HG03457 (cell line): ENCODE data around the gene SRSF3.
"Not testable (repeated sequence)": the region's sequence is repeated elsewhere in the genome, so short reads cannot be mapped to it uniquely, and the experiment has no call there.

Experiments
- ATAC-seq: cut with Tn5 transposase; IDR thresholded peaks from one replicate; pipeline ENCODE4 v1.9.1; 2021; ENCODE audit warnings: moderate number of reproducible peaks; ENCODE audit not compliant: unreplicated experiment

The SRSF3 gene

GRCh38 chr6:36594029-36594815, at the start of gene SRSF3:
Gene SRSF3, plus strand, starts transcription at chr6:36594362. Its CDS starts 2,401 bp downstream, at chr6:36596763.
- ATAC-seq = peak; percentile 70

DNA sequence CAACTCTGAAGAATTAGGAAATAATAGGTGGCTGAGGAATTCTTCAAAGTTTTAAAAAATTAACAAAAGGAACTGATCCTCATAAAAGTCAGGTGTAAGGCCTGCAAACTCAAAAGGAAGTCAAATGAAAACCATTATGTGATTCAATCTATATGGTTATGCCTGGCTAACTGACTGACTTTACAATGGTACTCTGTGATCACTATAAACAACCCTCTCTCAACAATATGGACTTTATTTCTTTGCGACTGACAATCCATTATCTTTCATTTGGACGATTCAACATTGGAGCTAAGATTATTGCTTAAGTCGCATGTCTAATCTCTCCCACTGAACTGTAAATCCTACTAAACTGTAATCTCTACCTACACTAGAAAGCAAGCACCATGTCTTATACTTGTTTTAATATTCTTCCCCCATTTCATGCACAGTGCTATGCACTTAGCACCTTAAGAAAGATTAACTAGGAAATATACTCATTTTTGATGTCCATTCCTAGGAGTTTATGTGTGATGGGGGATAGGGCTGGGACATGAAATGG, 48.3 kb upstream of the SRSF3 start:
- no peak for ATAC-seq

DNA sequence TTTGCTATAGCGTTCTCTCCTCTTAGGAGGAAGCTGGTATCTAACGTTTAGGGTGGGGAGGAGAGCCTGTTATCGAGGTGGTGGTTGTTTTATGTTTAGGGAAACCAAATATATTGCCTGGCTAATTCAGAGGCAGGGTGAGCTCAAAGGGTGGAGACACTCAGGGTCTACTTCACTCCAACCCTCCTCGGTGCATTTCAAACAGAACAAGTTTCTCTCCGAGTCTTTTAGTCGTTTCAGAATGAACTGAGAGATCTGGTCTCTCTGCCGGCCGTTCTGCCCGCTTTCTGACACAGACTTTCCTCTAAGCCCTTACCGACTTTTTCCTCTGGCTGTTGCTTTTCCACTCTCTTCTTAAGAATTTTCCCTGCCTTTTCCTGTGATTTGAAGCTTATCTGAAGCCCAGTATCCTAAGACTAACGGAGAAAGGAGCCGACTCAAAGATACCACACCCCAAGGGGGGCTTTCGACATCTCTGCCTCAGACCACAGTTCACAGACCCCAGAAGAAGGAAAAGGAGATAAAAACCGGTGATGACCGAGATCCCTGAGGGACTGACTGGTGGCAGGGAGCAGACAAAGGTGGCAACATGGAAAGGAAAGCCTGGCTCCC, 47.7 kb upstream of the SRSF3 start:
- peak; percentile 19 for ATAC-seq

GRCh38 chr6:36546920-36547645, 47.1 kb upstream of the SRSF3 start, which contains the start of gene STK38:
Gene STK38, minus strand, starts transcription at chr6:36547479. Its CDS starts 7,277 bp downstream, at chr6:36540202.
- peak; percentile 53 for ATAC-seq

DNA sequence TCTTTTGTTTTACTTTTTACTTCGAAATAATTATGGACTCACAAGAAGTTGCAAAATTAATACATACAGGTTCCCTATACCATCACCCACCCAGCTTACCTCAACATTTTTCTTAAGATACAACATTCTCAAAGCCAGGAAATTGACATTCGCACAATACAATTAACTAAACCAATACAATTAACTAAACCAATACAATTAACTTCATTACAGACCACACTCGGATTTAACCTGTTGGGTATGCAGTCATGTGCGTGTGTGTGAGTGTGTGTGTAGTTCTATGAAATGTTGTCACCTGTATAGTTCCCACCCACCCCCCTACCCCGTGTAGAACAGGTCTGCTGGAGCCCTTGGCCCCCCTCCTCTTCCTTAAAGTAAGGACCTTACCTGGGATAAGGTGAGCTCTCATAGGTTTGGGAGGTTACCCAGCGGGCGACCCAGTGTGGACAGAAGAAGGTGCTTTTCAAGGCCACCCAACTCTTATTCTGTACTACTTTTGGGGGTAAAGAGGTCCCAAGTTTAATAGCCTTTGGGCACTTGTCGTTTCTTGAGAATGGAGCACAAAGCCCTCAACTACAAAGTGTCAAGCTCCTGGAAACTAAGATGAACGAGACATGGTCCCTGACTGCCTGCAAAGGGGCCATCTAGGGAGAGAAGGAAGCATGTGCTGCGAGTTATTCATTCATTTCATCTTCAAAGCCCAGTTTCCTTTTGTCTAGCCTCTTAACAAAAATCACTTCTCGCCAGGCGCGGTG, 46.3 kb upstream of the SRSF3 start:
- no peak for ATAC-seq

DNA sequence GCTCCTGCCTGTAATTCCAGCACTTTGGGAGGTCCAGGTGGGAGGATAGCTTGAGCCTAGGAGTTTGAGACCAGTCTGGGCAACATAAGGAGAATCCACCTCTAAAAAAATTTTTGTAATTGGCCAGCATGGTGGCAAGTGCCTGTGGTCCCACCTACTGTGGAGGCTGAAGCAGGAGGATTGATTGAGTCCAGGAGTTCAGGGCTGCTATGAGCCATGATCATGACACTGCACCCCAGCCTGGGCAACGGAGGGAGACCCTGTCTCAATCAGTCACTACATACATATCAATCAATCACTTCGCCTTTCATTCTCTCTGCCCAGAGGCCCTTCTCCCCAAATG, 45.8 kb upstream of the SRSF3 start:
- ATAC-seq = no peak

DNA sequence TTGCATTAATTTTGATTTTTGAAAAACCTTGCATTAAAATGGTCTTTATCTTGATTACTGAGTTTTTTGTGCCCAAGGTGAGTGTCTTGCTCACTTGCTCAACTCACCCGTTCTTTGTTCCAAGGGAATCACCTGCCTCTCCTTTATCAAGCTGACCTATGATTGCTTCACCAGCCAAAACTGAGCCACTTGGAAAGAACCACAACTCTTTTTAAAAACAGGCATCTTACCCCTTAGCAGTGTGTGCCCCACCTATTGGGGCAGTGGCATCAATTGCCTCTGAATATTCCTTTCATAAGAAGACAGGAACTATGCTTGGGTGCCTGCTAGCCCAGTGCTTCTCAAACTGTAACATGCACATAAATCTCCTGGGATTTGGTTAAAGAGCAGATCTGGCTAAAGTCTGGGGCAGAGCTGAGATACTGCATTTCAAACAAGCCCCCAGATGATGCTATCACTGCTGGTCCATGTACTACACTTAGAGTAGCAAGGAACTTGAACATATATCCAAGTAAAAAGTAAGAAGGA, 43.6 kb upstream of the SRSF3 start:
- no peak for ATAC-seq

GRCh38 chr6:36555750-36556252, 38.4 kb upstream of the SRSF3 start:
- ATAC-seq = no peak

DNA sequence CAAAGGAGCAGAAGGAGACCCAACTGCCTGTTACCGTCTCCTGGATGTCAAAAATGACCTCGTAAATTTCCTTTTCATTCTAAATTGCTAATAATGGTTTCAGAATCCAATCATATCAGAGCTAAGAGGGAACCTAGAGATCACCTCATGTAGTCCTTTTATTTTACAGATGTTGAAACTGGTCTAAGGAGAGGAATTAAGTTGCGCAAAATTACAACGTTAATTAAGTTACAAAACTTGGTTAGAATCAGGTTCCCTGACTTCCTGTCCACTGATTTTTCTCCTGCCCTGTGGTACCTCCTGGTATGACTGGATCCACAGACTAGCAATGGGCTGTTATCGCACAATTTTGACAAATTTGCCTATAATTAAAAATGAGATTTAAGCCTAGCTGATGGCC, 37.9 kb upstream of the SRSF3 start:
- no peak for ATAC-seq

DNA sequence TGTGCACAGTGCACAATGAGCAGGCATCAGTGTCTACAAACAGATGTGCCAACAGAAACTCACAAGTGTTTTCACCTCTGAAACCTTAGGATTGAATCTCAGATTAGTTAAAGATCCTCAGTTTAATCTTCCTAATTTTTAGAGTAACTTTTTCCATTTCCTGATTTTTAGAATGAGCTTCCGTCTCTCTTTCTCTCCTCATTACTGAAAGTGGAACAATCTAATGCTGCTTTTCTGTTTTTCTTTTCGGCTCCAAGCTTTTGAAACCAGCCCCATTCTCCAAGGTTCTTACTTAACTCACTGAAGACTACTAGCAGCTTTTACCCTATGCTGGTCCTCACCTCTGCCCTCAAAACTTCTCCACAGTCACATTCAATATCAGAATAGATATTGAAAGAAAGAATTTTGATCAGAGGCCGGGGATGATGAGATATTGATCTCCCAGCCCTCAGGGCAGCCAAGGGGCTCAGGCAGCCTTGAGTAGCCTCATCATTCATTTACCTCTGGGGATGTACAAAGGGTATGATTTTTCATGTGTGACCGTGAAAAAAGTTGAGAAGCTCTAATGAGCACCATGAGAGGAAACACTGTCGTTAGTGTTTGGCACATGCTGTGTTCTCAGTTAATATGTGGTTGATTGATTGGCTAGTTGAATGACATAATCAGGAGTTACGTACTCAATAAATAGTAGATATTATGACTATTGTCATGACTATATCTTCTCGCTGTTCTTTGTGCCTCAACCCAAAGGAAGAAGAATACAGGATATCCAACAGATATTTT, 35.0 kb upstream of the SRSF3 start:
- no peak for ATAC-seq

- no peak for ATAC-seq
Observed at GRCh38 chr6:36560822-36561221, 33.3 kb upstream of the SRSF3 start.

DNA sequence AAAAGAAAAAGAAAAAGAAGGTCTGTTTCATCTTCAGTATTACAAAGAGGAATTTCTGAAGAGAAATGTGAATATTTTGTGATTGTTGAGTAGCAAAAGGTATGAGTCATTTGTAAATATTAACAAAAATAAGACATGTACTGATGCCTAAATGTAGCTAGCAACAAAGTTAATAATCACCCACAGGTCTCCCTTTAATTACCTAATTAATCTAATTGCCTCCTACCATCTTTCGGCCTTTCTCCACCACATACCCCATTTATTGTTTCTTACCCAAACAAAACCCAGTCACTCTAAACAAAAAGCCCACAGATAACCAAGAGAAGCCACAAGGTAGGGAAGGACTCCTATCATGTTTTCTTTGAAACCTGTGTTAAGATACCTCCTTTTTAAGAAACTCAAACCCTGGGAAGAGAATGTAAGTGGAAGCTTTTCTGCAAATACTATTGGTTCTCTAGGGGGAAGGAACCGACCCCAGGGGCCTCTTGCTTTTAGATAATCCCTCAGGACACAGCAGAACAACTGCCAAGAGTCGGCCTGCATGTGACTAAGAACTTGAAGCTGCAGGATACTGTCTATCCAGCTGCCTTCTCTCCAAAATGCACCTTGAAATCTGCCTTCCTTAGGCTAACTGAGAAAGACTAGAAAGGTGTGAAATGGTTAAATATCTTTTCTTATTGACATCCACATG, 30.8 kb upstream of the SRSF3 start:
- no peak for ATAC-seq

GRCh38 chr6:36563928-36564284, 30.3 kb upstream of the SRSF3 start:
- ATAC-seq = no peak

DNA sequence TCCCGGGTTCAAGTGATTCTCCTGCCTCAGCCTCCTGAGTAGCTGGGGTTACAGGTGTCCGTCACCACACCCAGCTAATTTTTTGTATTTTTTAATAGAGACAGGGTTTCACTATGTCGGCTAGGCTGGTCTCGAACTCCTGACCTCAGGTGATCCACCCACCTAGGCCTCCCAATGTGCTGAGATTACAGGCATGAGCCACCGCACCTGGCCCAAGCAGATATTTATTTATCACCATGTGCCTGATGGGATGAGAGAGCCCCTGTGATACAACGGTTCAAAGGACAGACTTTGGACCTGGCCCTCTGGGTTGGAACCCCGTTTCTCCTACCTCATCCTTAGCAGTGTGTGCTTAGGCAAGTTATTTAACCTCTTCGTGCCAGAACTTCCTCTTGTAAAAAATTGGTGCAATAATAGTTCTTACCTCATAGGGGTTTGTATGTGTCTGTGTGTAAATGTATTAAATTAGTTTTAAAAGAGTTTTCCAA, 27.7 kb upstream of the SRSF3 start:
- no peak for ATAC-seq

DNA sequence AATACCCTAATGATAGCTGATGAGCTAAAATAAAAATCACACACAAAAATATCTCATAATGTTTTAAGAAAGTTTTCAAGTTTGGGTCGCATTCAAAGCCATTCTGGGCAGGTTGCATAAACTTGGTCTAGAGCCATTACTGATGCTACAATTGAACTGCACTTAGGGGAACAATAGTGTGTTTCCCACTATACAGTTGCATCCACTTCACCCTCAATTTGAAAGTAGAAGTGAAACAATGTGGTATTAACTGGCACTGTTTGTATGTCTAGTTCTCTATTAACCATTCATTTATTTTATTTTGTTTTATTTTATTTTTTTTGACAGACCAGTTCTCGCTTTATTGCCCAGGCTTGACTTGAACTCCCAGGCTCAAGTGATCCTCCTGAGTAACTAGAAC, 23.9 kb upstream of the SRSF3 start:
- no peak for ATAC-seq

GRCh38 chr6:36571122-36572043, 22.8 kb upstream of the SRSF3 start:
- no peak for ATAC-seq

- not testable (repeated sequence) for ATAC-seq
Observed at GRCh38 chr6:36572353-36573311, 21.5 kb upstream of the SRSF3 start.
